ENCODE data around the gene DHCR24. TPM values are rescaled to one million over a fixed set of nuclear protein-coding genes. Genes with fewer than 3 reads are reported as not detected.
A peak's percentile ranks its signal among the peaks of the same experiment; 100 is the strongest.
"Not testable (repeated sequence)": the region's sequence is repeated elsewhere in the genome, so short reads cannot be mapped to it uniquely, and the experiment has no call there.

The DHCR24 gene
- total RNA-seq, 1 donor from 2014 or later: 207 TPM

- intact Hi-C loops (cut with micrococcal nuclease); H3K36me3 Mint-ChIP-seq (ENCODE audit: low read depth); H3K27ac Mint-ChIP-seq; H3K4me3 Mint-ChIP-seq; H3K27me3 Mint-ChIP-seq; H3K9me3 Mint-ChIP-seq; H3K4me1 Mint-ChIP-seq; DNase-seq: not testable (repeated sequence)
Measured at GRCh38 chr1:54911076-54911475, 24.1 kb upstream of the DHCR24 start.

GRCh38 chr1:54906586-54906985 is 19.6 kb upstream of the DHCR24 start:
- DNase-seq: no peak
- intact Hi-C loops (cut with micrococcal nuclease): no loop called here
- no peaks in the 10 kb centered on the region for H3K9me3 Mint-ChIP-seq
- peaks cover 15% of the 10 kb centered on the region for H3K27me3 Mint-ChIP-seq
- H3K4me3 Mint-ChIP-seq: no peak overlapping the region
- no peaks in the 10 kb centered on the region for H3K36me3 Mint-ChIP-seq (ENCODE audit: low read depth)
- no peak overlapping the region for H3K27ac Mint-ChIP-seq
- H3K4me1 Mint-ChIP-seq: no peaks in the 10 kb centered on the region

DNA sequence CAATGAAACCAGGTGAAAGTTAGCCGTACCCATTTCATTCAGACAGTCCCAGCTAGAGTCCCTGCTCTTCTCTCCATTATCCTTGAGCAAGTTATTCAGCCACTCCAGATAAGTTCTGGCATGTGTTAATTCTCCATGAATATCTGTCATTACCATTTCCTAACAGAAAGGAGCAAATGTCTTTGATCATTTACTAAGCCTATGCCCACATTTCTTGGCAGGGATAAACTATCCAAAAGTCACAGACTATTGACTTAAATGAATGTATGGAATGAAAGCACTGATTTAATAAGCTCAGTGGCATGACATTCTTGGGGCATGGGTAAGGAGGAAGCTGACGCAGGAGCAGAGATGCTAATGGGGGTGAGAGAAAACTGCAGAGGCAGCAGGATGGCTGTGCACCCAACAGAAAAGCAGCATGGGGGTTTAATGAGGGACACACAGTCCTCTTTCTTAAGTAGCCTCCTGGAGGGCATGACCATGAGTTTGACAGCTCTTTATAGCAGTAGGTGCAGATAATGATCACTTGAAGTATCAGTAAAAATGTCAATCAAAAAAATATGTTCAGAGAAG is 17.6 kb upstream of the DHCR24 start:
- Mint-ChIP-seq H3K9me3 (no peaks in the 10 kb centered on the region), H3K4me3 (no peak overlapping the region), H3K27me3 (peaks cover 19% of the 10 kb centered on the region), H3K27ac (no peak overlapping the region), H3K4me1 (no peaks in the 10 kb centered on the region), H3K36me3 (ENCODE audit: low read depth) (no peaks in the 10 kb centered on the region)
- no peak for DNase-seq
- intact Hi-C loops (cut with micrococcal nuclease): no loop called here

- DNase-seq: no peak
- no peaks in the 10 kb centered on the region for H3K36me3 Mint-ChIP-seq (ENCODE audit: low read depth)
- peaks cover 14% of the 10 kb centered on the region for H3K27me3 Mint-ChIP-seq
- no peak overlapping the region for H3K27ac Mint-ChIP-seq
- intact Hi-C loops (cut with micrococcal nuclease): no loop called here
- H3K4me3 Mint-ChIP-seq: no peak overlapping the region
- H3K9me3 Mint-ChIP-seq: no peaks in the 10 kb centered on the region
- H3K4me1 Mint-ChIP-seq: peaks cover 3% of the 10 kb centered on the region
Measured at GRCh38 chr1:54894271-54894670, 7.3 kb upstream of the DHCR24 start.

DNA sequence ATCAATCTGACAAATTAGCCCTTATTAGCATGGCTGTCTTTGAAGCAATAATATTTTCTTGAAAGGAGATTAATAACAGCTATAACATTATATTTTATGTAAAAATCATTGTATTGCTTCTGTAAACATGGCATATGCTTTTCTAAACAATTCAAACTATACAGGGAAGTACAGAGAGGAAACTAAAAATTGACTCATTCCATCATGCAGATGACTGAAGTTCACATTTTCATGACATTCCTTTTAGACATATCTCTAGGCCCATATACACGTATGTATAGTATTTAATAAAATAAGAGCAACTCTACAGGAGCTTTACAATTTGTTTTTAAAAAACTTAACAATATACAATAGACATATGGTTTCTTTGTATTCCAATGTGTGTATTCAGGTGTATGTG is 5.6 kb upstream of the DHCR24 start:
- no peak for DNase-seq
- no peak overlapping the region for H3K4me3 Mint-ChIP-seq
- intact Hi-C loops (cut with micrococcal nuclease): no loop called here
- no peaks in the 10 kb centered on the region for H3K36me3 Mint-ChIP-seq (ENCODE audit: low read depth)
- H3K4me1 Mint-ChIP-seq: peaks cover 13% of the 10 kb centered on the region
- peaks cover 14% of the 10 kb centered on the region for H3K27me3 Mint-ChIP-seq
- H3K27ac Mint-ChIP-seq: no peak overlapping the region
- H3K9me3 Mint-ChIP-seq: no peaks in the 10 kb centered on the region

- H3K4me1 Mint-ChIP-seq: peaks cover 35% of the 10 kb centered on the region
- H3K27me3 Mint-ChIP-seq: peaks cover 13% of the 10 kb centered on the region
- peaks cover 16% of the 10 kb centered on the region for H3K36me3 Mint-ChIP-seq (ENCODE audit: low read depth)
- intact Hi-C loops (cut with micrococcal nuclease): no loop called here
- no peak overlapping the region for H3K4me3 Mint-ChIP-seq
- H3K27ac Mint-ChIP-seq: no peak overlapping the region
- no peak for DNase-seq
- no peaks in the 10 kb centered on the region for H3K9me3 Mint-ChIP-seq
Measured at GRCh38 chr1:54889132-54889725, 2.2 kb upstream of the DHCR24 start.

DNA sequence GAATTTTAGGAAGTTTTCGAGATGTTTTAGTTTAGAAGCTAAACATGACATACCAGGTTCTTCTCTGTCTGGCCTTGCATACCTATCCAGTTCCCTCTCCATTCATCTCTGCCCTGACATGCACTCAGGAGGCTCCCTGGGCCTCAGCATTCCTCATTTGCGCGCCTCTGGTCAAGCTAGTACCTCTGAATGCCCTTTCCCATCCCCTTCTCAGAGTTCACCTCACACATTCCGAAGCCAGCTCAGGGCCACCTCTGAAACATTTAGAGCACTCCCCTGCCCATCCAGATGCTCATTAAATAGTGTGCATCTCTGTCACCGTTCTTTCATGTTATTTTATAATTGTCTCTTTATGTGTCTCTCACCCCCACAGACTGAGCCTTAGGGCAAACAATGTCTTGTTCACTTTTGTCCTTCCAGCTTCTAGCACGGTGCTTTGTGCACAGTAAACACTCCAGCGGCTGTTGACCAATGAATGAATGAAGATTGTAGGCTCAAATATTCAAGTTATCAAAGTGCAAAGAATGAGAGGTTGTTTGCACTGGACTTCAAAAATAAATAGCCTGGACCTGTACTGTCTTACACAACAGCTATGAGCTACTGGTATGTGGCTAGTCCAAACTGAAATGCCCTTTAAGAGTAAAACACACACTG is 1.2 kb upstream of the DHCR24 start:
- Mint-ChIP-seq H3K36me3 (ENCODE audit: low read depth) (peaks cover 25% of the 10 kb centered on the region), H3K4me1 (peaks cover 45% of the 10 kb centered on the region), H3K27me3 (peaks cover 13% of the 10 kb centered on the region), H3K27ac (peak overlapping the region; percentile 58), H3K4me3 (peak overlapping the region; percentile 99), H3K9me3 (no peaks in the 10 kb centered on the region)
- intact Hi-C loops (cut with micrococcal nuclease): no loop called here
- DNase-seq: no peak

DNA sequence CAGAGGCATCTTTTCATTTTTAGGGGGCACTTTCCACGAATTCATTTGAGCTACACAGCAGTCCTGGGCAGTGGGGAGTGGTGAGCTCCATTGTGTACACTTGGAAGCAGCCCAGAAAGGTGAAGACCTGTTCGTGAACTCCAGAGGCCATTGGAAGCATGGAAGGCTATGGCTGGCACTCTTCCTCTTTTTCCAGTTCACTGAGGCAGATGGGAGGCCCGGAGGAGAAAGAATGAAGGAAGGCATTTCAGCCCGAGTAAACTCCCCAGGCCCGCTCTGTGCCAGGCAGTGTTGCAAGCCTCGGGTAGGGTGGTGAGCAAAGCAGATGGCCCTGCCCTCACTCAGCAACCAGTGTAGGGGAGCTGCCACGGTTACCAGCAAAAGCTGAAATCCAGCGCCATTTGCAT is 673 bp upstream of the DHCR24 start:
- H3K4me1 Mint-ChIP-seq: peaks cover 49% of the 10 kb centered on the region

DNA sequence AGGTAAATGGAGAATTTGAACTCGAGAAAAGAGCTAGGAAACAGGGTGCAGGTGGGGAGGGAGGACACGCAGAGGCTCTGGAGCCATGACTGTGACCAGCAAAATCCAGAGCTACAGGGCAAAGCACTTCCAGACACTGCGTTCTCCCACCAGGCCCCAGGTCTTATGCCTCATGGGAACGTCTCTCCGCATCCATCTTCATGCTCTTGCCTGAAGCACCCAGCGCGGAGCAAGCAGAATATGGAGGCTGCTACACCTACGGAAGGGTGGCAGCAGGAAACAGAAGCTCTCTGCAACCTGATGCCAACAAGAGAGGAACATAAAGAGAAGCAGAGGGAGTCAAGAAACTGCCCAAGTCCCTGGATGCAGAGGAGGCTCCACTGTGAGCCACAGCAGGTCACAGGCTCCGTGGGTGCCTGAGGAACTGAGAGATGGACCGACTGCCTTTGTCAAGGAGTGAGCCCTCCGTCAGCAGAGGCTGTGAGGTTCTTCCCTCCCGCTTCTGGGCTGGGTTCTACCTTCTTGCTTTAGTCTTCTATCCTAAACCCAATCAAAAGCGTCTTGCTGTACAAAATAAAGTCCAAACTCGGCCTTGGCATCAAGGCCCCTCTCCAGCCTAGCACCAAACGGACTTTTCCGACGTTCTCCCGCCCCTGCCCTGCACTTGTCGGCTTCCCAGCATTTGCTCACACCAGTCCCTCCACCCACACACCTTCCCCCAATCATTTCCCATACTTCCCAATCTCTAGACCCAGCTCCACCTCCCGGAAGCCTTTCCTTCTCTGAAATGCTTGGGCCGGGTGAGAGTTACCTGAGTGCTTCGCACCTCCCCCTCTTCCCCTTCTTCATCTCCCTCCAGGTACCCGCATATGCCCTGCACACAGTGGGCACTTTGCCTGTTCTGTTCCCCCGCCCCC is 930 bp downstream of the DHCR24 start:
- peak; percentile 65 for DNase-seq
- H3K4me3 Mint-ChIP-seq: peak overlapping the region; percentile 99
- H3K36me3 Mint-ChIP-seq (ENCODE audit: low read depth): peaks cover 44% of the 10 kb centered on the region
- peaks cover 5% of the 10 kb centered on the region for H3K27me3 Mint-ChIP-seq
- H3K9me3 Mint-ChIP-seq: no peaks in the 10 kb centered on the region
- intact Hi-C loops (cut with micrococcal nuclease): loop anchor here (2.0 kb wide), 1 partner anchor 169 kb away; no protein-coding TSS in a partner anchor
- peak overlapping the region; percentile 96 for H3K27ac Mint-ChIP-seq
- peaks cover 60% of the 10 kb centered on the region for H3K4me1 Mint-ChIP-seq

More for the DNA sequence above, 673 bp upstream of the DHCR24 start:
- Mint-ChIP-seq H3K27ac (peak overlapping the region; percentile 56), H3K36me3 (ENCODE audit: low read depth) (peaks cover 29% of the 10 kb centered on the region), H3K4me3 (peak overlapping the region; percentile 99), H3K27me3 (peaks cover 13% of the 10 kb centered on the region), H3K9me3 (no peaks in the 10 kb centered on the region)
- DNase-seq: no peak
- intact Hi-C loops (cut with micrococcal nuclease): loop anchor here (1.0 to 2.0 kb wide), 2 partner anchors 123 to 171 kb away; partner anchors contain the start of gene PARS2

GRCh38 chr1:54885237-54885679 is 1.7 kb downstream of the DHCR24 start:
- intact Hi-C loops (cut with micrococcal nuclease): no loop called here
- peak overlapping the region; percentile 96 for H3K27ac Mint-ChIP-seq
- H3K27me3 Mint-ChIP-seq: peaks cover 5% of the 10 kb centered on the region
- peaks cover 60% of the 10 kb centered on the region for H3K4me1 Mint-ChIP-seq
- peaks cover 51% of the 10 kb centered on the region for H3K36me3 Mint-ChIP-seq (ENCODE audit: low read depth)
- DNase-seq: no peak
- no peaks in the 10 kb centered on the region for H3K9me3 Mint-ChIP-seq
- peak overlapping the region; percentile 99 for H3K4me3 Mint-ChIP-seq

- Mint-ChIP-seq H3K27ac (no peak overlapping the region), H3K4me3 (peak overlapping the region; percentile 99), H3K4me1 (peaks cover 63% of the 10 kb centered on the region), H3K36me3 (ENCODE audit: low read depth) (peaks cover 55% of the 10 kb centered on the region), H3K27me3 (peaks cover 4% of the 10 kb centered on the region), H3K9me3 (no peaks in the 10 kb centered on the region)
- no peak for DNase-seq
- intact Hi-C loops (cut with micrococcal nuclease): no loop called here
Measured at GRCh38 chr1:54884768-54885167, 2.2 kb downstream of the DHCR24 start.

- intact Hi-C loops (cut with micrococcal nuclease): no loop called here
- H3K27ac Mint-ChIP-seq: no peak overlapping the region
- no peaks in the 10 kb centered on the region for H3K9me3 Mint-ChIP-seq
- H3K27me3 Mint-ChIP-seq: peaks cover 2% of the 10 kb centered on the region
- DNase-seq: no peak
- H3K4me3 Mint-ChIP-seq: peak overlapping the region; percentile 99
- H3K36me3 Mint-ChIP-seq (ENCODE audit: low read depth): peaks cover 61% of the 10 kb centered on the region
- peaks cover 64% of the 10 kb centered on the region for H3K4me1 Mint-ChIP-seq
Measured at GRCh38 chr1:54884135-54884586, 2.8 kb downstream of the DHCR24 start.

- H3K9me3 Mint-ChIP-seq: no peaks in the 10 kb centered on the region
- no peak overlapping the region for H3K27ac Mint-ChIP-seq
- H3K36me3 Mint-ChIP-seq (ENCODE audit: low read depth): peaks cover 64% of the 10 kb centered on the region
- no peak overlapping the region for H3K4me3 Mint-ChIP-seq
- intact Hi-C loops (cut with micrococcal nuclease): no loop called here
- no peaks in the 10 kb centered on the region for H3K27me3 Mint-ChIP-seq
- no peak for DNase-seq
- peaks cover 65% of the 10 kb centered on the region for H3K4me1 Mint-ChIP-seq
Measured at GRCh38 chr1:54883349-54884102, 3.5 kb downstream of the DHCR24 start.

Data from activated CD4-positive, alpha-beta T cell treated with anti-CD3 and anti-CD28 coated beads, Interleukin-2, amount 10 ng/mL, durations not matched to agents 24 days and 14 days (primary cell).